Trophoblast cell (in vitro differentiated cells and primary cell): ENCODE data around the gene B3GNT5.

Source experiments
- DNase-seq, 2 donors: peaks; one replicate each; pipeline ENCODE4 v3.0.0-alpha.2; 2016
- H2AFZ ChIP-seq: 2 replicates; pipeline ENCODE4 v1.6.1; 2013; ENCODE audit warnings: low read length, moderate library complexity, mild to moderate bottlenecking; ENCODE audit not compliant: insufficient read depth, poor library complexity
- H2AK5ac ChIP-seq: 2 replicates; pipeline ENCODE4 v1.6.1; 2013; ENCODE audit warnings: mild to moderate bottlenecking, low read length
- H2BK120ac ChIP-seq: 2 replicates; pipeline ENCODE4 v1.6.1; 2013; ENCODE audit warnings: low read length, mild to moderate bottlenecking, moderate library complexity; ENCODE audit not compliant: insufficient read depth, poor library complexity
- H2BK12ac ChIP-seq: 2 replicates; pipeline ENCODE4 v1.6.1; 2013; ENCODE audit warnings: mild to moderate bottlenecking, low read length, moderate library complexity
- H2BK5ac ChIP-seq: 2 replicates; pipeline ENCODE4 v1.6.1; 2013; ENCODE audit warnings: low read length, low read depth, moderate library complexity, mild to moderate bottlenecking; ENCODE audit not compliant: poor library complexity
- H3K14ac ChIP-seq: 2 replicates; pipeline ENCODE4 v1.6.1; 2013; ENCODE audit warnings: mild to moderate bottlenecking, low read length
- H3K18ac ChIP-seq: 2 replicates; pipeline ENCODE4 v1.6.1; 2013; ENCODE audit warnings: mild to moderate bottlenecking, low read length
- H3K23ac ChIP-seq: 2 replicates; pipeline ENCODE4 v1.6.1; 2013; ENCODE audit warnings: low read length
- H3K27ac ChIP-seq: 2 replicates; pipeline ENCODE4 v1.5.1; 2013; ENCODE audit warnings: low read depth, mild to moderate bottlenecking, inconsistent platforms, low read length, moderate library complexity
- H3K27me3 ChIP-seq: 2 replicates; pipeline ENCODE4 v1.6.1; 2013; ENCODE audit warnings: inconsistent platforms, mild to moderate bottlenecking, low read length, moderate library complexity; ENCODE audit not compliant: insufficient read depth
- H3K36me3 ChIP-seq, 2 experiments: 1 replicate in 1 of 2; 2 replicates in 1 of 2; pipeline ENCODE4 v1.6.1; 2013; ENCODE audit warnings: low read length in 2 of 2, mild to moderate bottlenecking in 2 of 2, moderate library complexity in 1 of 2; ENCODE audit not compliant: insufficient read depth in 2 of 2, control insufficient read depth in 1 of 2
- H3K4ac ChIP-seq: 2 replicates; pipeline ENCODE4 v1.6.1; 2013; ENCODE audit warnings: low read depth, mild to moderate bottlenecking, low read length, moderate library complexity
- H3K4me1 ChIP-seq, 2 experiments: 1 replicate in 1 of 2; 2 replicates in 1 of 2; pipeline ENCODE4 v1.6.1; 2013; ENCODE audit warnings: low read length in 2 of 2, mild to moderate bottlenecking in 2 of 2, moderate library complexity in 1 of 2; ENCODE audit not compliant: insufficient read depth in 2 of 2, control insufficient read depth in 1 of 2
- H3K4me2 ChIP-seq: 2 replicates; pipeline ENCODE4 v1.6.1; 2013; ENCODE audit warnings: inconsistent platforms, mild to moderate bottlenecking, low read length, moderate library complexity
- H3K4me3 ChIP-seq: 2 replicates; pipeline ENCODE4 v1.5.1; 2013; ENCODE audit warnings: mild to moderate bottlenecking, low read depth, low read length, inconsistent platforms
- H3K79me1 ChIP-seq: one replicate; pipeline ENCODE4 v1.6.1; 2013; ENCODE audit warnings: low read length
- H3K79me2 ChIP-seq: 2 replicates; pipeline ENCODE4 v1.6.1; 2013; ENCODE audit warnings: low read length, mild to moderate bottlenecking; ENCODE audit not compliant: control insufficient read depth, insufficient read depth, poor library complexity
- H3K9ac ChIP-seq: 2 replicates; pipeline ENCODE4 v1.6.1; 2013; ENCODE audit warnings: mild to moderate bottlenecking, low read length
- H3K9me3 ChIP-seq: 2 replicates; pipeline ENCODE4 v1.6.1; 2013; ENCODE audit warnings: low read depth, mild to moderate bottlenecking, control low read depth, inconsistent platforms, low read length; ENCODE audit not compliant: insufficient read depth
- H4K12ac ChIP-seq: 2 replicates; pipeline ENCODE4 v1.6.1; 2013; ENCODE audit warnings: low read depth, mild to moderate bottlenecking, low read length, moderate library complexity
- H4K8ac ChIP-seq: 2 replicates; pipeline ENCODE4 v1.6.1; 2013; ENCODE audit warnings: low read depth, mild to moderate bottlenecking, low read length, moderate library complexity
- H4K91ac ChIP-seq: one replicate; pipeline ENCODE4 v1.6.1; 2013; ENCODE audit warnings: low read depth, mild to moderate bottlenecking, low read length, moderate library complexity
- WGBS: extraction: QIAGEN DNeasy Blood & Tissue Kit; methylation state at CpG from one replicate; pipeline ENCODE4 v1.1.7; 2013; ENCODE audit warnings: missing lambda C conversion rate; ENCODE audit not compliant: insufficient read length, insufficient coverage; ENCODE audit errors: extremely low coverage; 5-methylcytosine and 5-hydroxymethylcytosine counted together

B3GNT5 gene

DNA sequence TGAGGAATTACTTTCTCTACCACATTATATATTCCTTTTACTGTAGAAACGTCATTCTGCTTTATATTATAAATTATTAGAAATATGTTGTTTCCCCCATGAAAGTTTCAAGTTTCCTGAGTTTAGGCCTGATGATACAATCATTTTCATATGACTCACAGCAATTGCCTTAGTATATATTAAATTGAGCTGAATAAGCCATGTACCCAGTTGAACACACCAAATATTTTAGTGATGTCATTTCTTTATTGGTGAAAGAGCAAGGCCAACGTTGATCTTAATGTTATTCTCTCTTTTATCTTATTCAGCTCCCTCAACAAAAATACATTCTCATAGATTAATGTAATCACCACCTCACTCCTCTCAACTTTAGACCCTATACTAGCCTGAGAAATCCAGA is 30.8 kb downstream of the B3GNT5 start:
- H3K4ac ChIP-seq: no peak overlapping the region
- WGBS: no CpG with 5 or more reads among the region's 2 CpGs

DNA sequence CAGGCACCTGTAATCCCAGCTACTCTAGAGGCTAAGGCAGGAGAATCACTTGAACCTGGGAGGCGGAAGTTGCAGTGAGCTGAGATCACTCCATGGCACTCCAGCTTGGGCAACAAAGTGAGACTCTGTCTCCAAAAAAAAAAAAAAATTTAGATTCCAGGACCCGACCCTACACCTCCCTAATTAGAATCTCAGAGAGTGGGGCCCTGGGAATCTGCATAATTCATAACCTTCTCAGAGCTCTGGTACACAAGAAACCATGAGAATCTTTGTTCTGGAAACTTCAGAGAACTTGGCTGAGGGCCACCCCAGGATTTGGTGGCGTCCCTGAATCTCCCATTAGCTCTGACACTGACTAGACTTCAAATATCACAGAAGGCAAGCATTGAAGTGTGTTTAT is 31.5 kb downstream of the B3GNT5 start:
- H3K27me3 ChIP-seq: no peaks in the 10 kb centered on the region
- WGBS: no CpG with 5 or more reads among the region's 3 CpGs
- H3K27ac ChIP-seq: no peak overlapping the region
- no peak overlapping the region for H2AFZ ChIP-seq
- no peak for DNase-seq
- no peak overlapping the region for H3K18ac ChIP-seq
- H2BK5ac ChIP-seq: no peak overlapping the region
- no peaks in the 10 kb centered on the region for H3K79me1 ChIP-seq
- H3K9me3 ChIP-seq: no peaks in the 10 kb centered on the region
- H3K9ac ChIP-seq: no peak overlapping the region
- H4K91ac ChIP-seq: no peak overlapping the region
- H4K8ac ChIP-seq: no peak overlapping the region
- H2AK5ac ChIP-seq: no peak overlapping the region
- no peak overlapping the region for H4K12ac ChIP-seq
- H3K4me3 ChIP-seq: no peak overlapping the region
- no peak overlapping the region for H2BK120ac ChIP-seq
- H3K36me3 ChIP-seq: no peaks in the 10 kb centered on the region
- peaks cover 3 to 4% of the 10 kb centered on the region in 2 experiments for H3K4me1 ChIP-seq
- H3K4me2 ChIP-seq: no peak overlapping the region
- H3K4ac ChIP-seq: no peak overlapping the region
- H3K14ac ChIP-seq: no peak overlapping the region
- H3K79me2 ChIP-seq: no peaks in the 10 kb centered on the region
- no peak overlapping the region for H3K23ac ChIP-seq
- no peak overlapping the region for H2BK12ac ChIP-seq

More for the DNA sequence above, 30.8 kb downstream of the B3GNT5 start:
- Histone ChIP-seq H2BK5ac (no peak overlapping the region), H3K9me3 (no peaks in the 10 kb centered on the region), H2AK5ac (no peak overlapping the region), H2BK12ac (no peak overlapping the region), H3K4me3 (no peak overlapping the region), H4K8ac (no peak overlapping the region), H3K27ac (no peak overlapping the region), H2AFZ (no peak overlapping the region), H3K23ac (no peak overlapping the region), H4K91ac (no peak overlapping the region), H2BK120ac (no peak overlapping the region), H3K79me2 (no peaks in the 10 kb centered on the region), H3K4me1 (peaks cover 3 to 4% of the 10 kb centered on the region in 2 experiments), H3K79me1 (no peaks in the 10 kb centered on the region), H3K18ac (no peak overlapping the region), H3K14ac (no peak overlapping the region), H3K4me2 (no peak overlapping the region), H3K36me3 (no peaks in the 10 kb centered on the region), H3K27me3 (no peaks in the 10 kb centered on the region), H3K9ac (no peak overlapping the region), H4K12ac (no peak overlapping the region)
- DNase-seq: no peak

- Histone ChIP-seq H4K91ac (no peak overlapping the region), H4K12ac (no peak overlapping the region), H3K14ac (no peak overlapping the region), H3K4me3 (no peak overlapping the region), H3K4me2 (no peak overlapping the region), H3K18ac (no peak overlapping the region), H3K9me3 (no peaks in the 10 kb centered on the region), H2BK12ac (peak overlapping the region; percentile 73), H3K27ac (no peak overlapping the region), H2AFZ (no peak overlapping the region), H2AK5ac (no peak overlapping the region), H3K36me3 (no peaks in the 10 kb centered on the region), H3K27me3 (no peaks in the 10 kb centered on the region), H3K79me2 (no peaks in the 10 kb centered on the region), H3K79me1 (no peaks in the 10 kb centered on the region), H3K4ac (no peak overlapping the region), H2BK5ac (no peak overlapping the region), H3K23ac (no peak overlapping the region), H2BK120ac (no peak overlapping the region), H3K9ac (no peak overlapping the region), H4K8ac (no peak overlapping the region), H3K4me1 (peaks cover 3 to 4% of the 10 kb centered on the region in 2 experiments)
- no peak for DNase-seq
- no CpG with 5 or more reads among the region's 1 CpG for WGBS
Observed at GRCh38 chr3:183285318-183285717, 32.3 kb downstream of the B3GNT5 start.

GRCh38 chr3:183285828-183286457 is 32.9 kb downstream of the B3GNT5 start:
- H3K14ac ChIP-seq: no peak overlapping the region
- H4K8ac ChIP-seq: no peak overlapping the region
- no peak overlapping the region for H2BK120ac ChIP-seq
- H2BK12ac ChIP-seq: no peak overlapping the region
- no peak overlapping the region for H2AFZ ChIP-seq
- no peak overlapping the region for H3K9ac ChIP-seq
- no peaks in the 10 kb centered on the region for H3K79me2 ChIP-seq
- H3K9me3 ChIP-seq: no peaks in the 10 kb centered on the region
- H3K4ac ChIP-seq: no peak overlapping the region
- H3K36me3 ChIP-seq: no peaks in the 10 kb centered on the region
- H4K12ac ChIP-seq: no peak overlapping the region
- H3K4me1 ChIP-seq: peaks cover 3 to 4% of the 10 kb centered on the region in 2 experiments
- H4K91ac ChIP-seq: no peak overlapping the region
- no peak overlapping the region for H3K18ac ChIP-seq
- H3K79me1 ChIP-seq: peaks cover 2% of the 10 kb centered on the region
- H3K4me2 ChIP-seq: no peak overlapping the region
- H3K27ac ChIP-seq: no peak overlapping the region
- no peak overlapping the region for H2AK5ac ChIP-seq
- DNase-seq: peak; percentile 93 to 95
- H3K4me3 ChIP-seq: no peak overlapping the region
- no peak overlapping the region for H3K23ac ChIP-seq
- no CpG with 5 or more reads among the region's 10 CpGs for WGBS
- H2BK5ac ChIP-seq: no peak overlapping the region
- H3K27me3 ChIP-seq: no peaks in the 10 kb centered on the region
